ENCODE results near the gene IVNS1ABP. TPM values are rescaled to one million over a fixed set of nuclear protein-coding genes. Genes with fewer than 3 reads are reported as not detected.
"Not testable (repeated sequence)": the region's sequence is repeated elsewhere in the genome, so short reads cannot be mapped to it uniquely, and the experiment has no call there.

The IVNS1ABP gene
- total RNA-seq = 100 to 1,000 TPM in 1 of 2 donors, 10 to 100 TPM in 1; 73.4 to 111 TPM
- polyA plus RNA-seq (ENCODE audit: insufficient read length in 2 of 2) = 100 to 1,000 TPM in 1 of 2 donors, 10 to 100 TPM in 1; 95.1 to 108 TPM
- long read RNA-seq, donor 1, full-length matches to known transcripts = 9 of 43 reads
- long read RNA-seq, donor 1, partial matches to known transcripts = 34 of 43 reads
- long read RNA-seq, donor 1, other reads (novel, unspliced or antisense) = 0 of 43 reads
- long read RNA-seq, donor 2, full-length matches to known transcripts = 1 of 24 reads
- long read RNA-seq, donor 2, partial matches to known transcripts = 23 of 24 reads
- long read RNA-seq, donor 2, other reads (novel, unspliced or antisense) = 0 of 24 reads
- long read RNA-seq, donor 3, full-length matches to known transcripts = 2 of 41 reads
- long read RNA-seq, donor 3, partial matches to known transcripts = 39 of 41 reads
- long read RNA-seq, donor 3, other reads (novel, unspliced or antisense) = 0 of 41 reads
- long read RNA-seq, donor 4, full-length matches to known transcripts = 17 of 96 reads
- long read RNA-seq, donor 4, partial matches to known transcripts = 79 of 96 reads
- long read RNA-seq, donor 4, other reads (novel, unspliced or antisense) = 0 of 96 reads

GRCh38 chr1:185317034-185317885 lies at the start of gene IVNS1ABP:
IVNS1ABP (minus strand) TSS chr1:185317243; CDS start chr1:185309493, 7,750 bp downstream.
- under 1% methylated on average over 67 of the region's 80 CpGs for whole genome bisulfite sequencing (ENCODE audit: insufficient coverage)
- peaks cover 8% of the 10 kb centered on the region for H3K4me1 ChIP-seq (ENCODE audit: control insufficient read depth, insufficient read depth, low read length)
- DNase-seq (ENCODE audit: low read depth in 4 of 6, low spot score in 6 of 6) = peak; percentile 82 to 98 (median 88)
- no peaks in the 10 kb centered on the region for H3K27me3 ChIP-seq (ENCODE audit: control insufficient read depth, insufficient read depth, low read length)
- H3K4me3 ChIP-seq (ENCODE audit: low read depth, low read length) = peak within 1 kb of the TSS; percentile 98
- peak within 1 kb of the TSS; percentile 98 for H3K27ac ChIP-seq (ENCODE audit: low read depth, low read length)
- no peaks in the 10 kb centered on the region for H3K36me3 ChIP-seq (ENCODE audit: control insufficient read depth, insufficient read depth, low read length)
- no peaks in the 10 kb centered on the region for H3K9me3 ChIP-seq (ENCODE audit: control insufficient read depth, insufficient read depth, low read length)

- H3K27me3 ChIP-seq (ENCODE audit: control insufficient read depth, insufficient read depth, low read length) = no peaks in the 10 kb centered on the region
- H3K27ac ChIP-seq (ENCODE audit: low read depth, low read length) = no peak overlapping the region
- H3K4me3 ChIP-seq (ENCODE audit: low read depth, low read length) = no peak overlapping the region
- no peaks in the 10 kb centered on the region for H3K4me1 ChIP-seq (ENCODE audit: control insufficient read depth, insufficient read depth, low read length)
- no CpG with 5 or more reads among the region's 3 CpGs for WGBS (ENCODE audit: insufficient coverage)
- no peak for DNase-seq (ENCODE audit: low read depth in 4 of 6, low spot score in 6 of 6)
- no peaks in the 10 kb centered on the region for H3K36me3 ChIP-seq (ENCODE audit: control insufficient read depth, insufficient read depth, low read length)
- H3K9me3 ChIP-seq (ENCODE audit: control insufficient read depth, insufficient read depth, low read length) = no peaks in the 10 kb centered on the region
Measured at GRCh38 chr1:185365951-185366350, 48.9 kb upstream of the IVNS1ABP start.

- not testable (repeated sequence) for H3K4me3 ChIP-seq (ENCODE audit: low read depth, low read length); H3K27ac ChIP-seq (ENCODE audit: low read depth, low read length); H3K9me3 ChIP-seq (ENCODE audit: control insufficient read depth, insufficient read depth, low read length); H3K36me3 ChIP-seq (ENCODE audit: control insufficient read depth, insufficient read depth, low read length); H3K4me1 ChIP-seq (ENCODE audit: control insufficient read depth, insufficient read depth, low read length); H3K27me3 ChIP-seq (ENCODE audit: control insufficient read depth, insufficient read depth, low read length); DNase-seq (ENCODE audit: low read depth in 4 of 6, low spot score in 6 of 6)
- 60% methylated on average over 1 of the region's 3 CpGs for WGBS (ENCODE audit: insufficient coverage)
Measured at GRCh38 chr1:185364528-185364927, 47.5 kb upstream of the IVNS1ABP start.

GRCh38 chr1:185363205-185363604 lies 46.2 kb upstream of the IVNS1ABP start:
- Histone ChIP-seq H3K4me1 (ENCODE audit: control insufficient read depth, insufficient read depth, low read length) (no peaks in the 10 kb centered on the region), H3K4me3 (ENCODE audit: low read depth, low read length) (no peak overlapping the region), H3K27ac (ENCODE audit: low read depth, low read length) (no peak overlapping the region), H3K27me3 (ENCODE audit: control insufficient read depth, insufficient read depth, low read length) (no peaks in the 10 kb centered on the region), H3K9me3 (ENCODE audit: control insufficient read depth, insufficient read depth, low read length) (no peaks in the 10 kb centered on the region), H3K36me3 (ENCODE audit: control insufficient read depth, insufficient read depth, low read length) (no peaks in the 10 kb centered on the region)
- DNase-seq (ENCODE audit: low read depth in 4 of 6, low spot score in 6 of 6) = no peak

GRCh38 chr1:185360714-185361113 lies 43.7 kb upstream of the IVNS1ABP start:
- H3K36me3 ChIP-seq (ENCODE audit: control insufficient read depth, insufficient read depth, low read length) = no peaks in the 10 kb centered on the region
- no CpG with 5 or more reads among the region's 1 CpG for WGBS (ENCODE audit: insufficient coverage)
- DNase-seq (ENCODE audit: low read depth in 4 of 6, low spot score in 6 of 6) = no peak
- H3K4me3 ChIP-seq (ENCODE audit: low read depth, low read length) = no peak overlapping the region
- H3K27me3 ChIP-seq (ENCODE audit: control insufficient read depth, insufficient read depth, low read length) = no peaks in the 10 kb centered on the region
- no peak overlapping the region for H3K27ac ChIP-seq (ENCODE audit: low read depth, low read length)
- no peaks in the 10 kb centered on the region for H3K4me1 ChIP-seq (ENCODE audit: control insufficient read depth, insufficient read depth, low read length)
- no peaks in the 10 kb centered on the region for H3K9me3 ChIP-seq (ENCODE audit: control insufficient read depth, insufficient read depth, low read length)

- WGBS (ENCODE audit: insufficient coverage) = 74% methylated on average over 3 of the region's 3 CpGs
- no peaks in the 10 kb centered on the region for H3K36me3 ChIP-seq (ENCODE audit: control insufficient read depth, insufficient read depth, low read length)
- H3K4me1 ChIP-seq (ENCODE audit: control insufficient read depth, insufficient read depth, low read length) = no peaks in the 10 kb centered on the region
- no peak overlapping the region for H3K27ac ChIP-seq (ENCODE audit: low read depth, low read length)
- no peaks in the 10 kb centered on the region for H3K27me3 ChIP-seq (ENCODE audit: control insufficient read depth, insufficient read depth, low read length)
- no peak overlapping the region for H3K4me3 ChIP-seq (ENCODE audit: low read depth, low read length)
- DNase-seq (ENCODE audit: low read depth in 4 of 6, low spot score in 6 of 6) = no peak
- H3K9me3 ChIP-seq (ENCODE audit: control insufficient read depth, insufficient read depth, low read length) = no peaks in the 10 kb centered on the region
Measured at GRCh38 chr1:185358957-185359356, 41.9 kb upstream of the IVNS1ABP start.

GRCh38 chr1:185355947-185356346 lies 38.9 kb upstream of the IVNS1ABP start:
- no CpG with 5 or more reads among the region's 2 CpGs for WGBS (ENCODE audit: insufficient coverage)
- H3K36me3 ChIP-seq (ENCODE audit: control insufficient read depth, insufficient read depth, low read length) = no peaks in the 10 kb centered on the region
- H3K4me3 ChIP-seq (ENCODE audit: low read depth, low read length) = no peak overlapping the region
- H3K4me1 ChIP-seq (ENCODE audit: control insufficient read depth, insufficient read depth, low read length) = no peaks in the 10 kb centered on the region
- no peaks in the 10 kb centered on the region for H3K9me3 ChIP-seq (ENCODE audit: control insufficient read depth, insufficient read depth, low read length)
- no peaks in the 10 kb centered on the region for H3K27me3 ChIP-seq (ENCODE audit: control insufficient read depth, insufficient read depth, low read length)
- no peak overlapping the region for H3K27ac ChIP-seq (ENCODE audit: low read depth, low read length)
- DNase-seq (ENCODE audit: low read depth in 4 of 6, low spot score in 6 of 6) = no peak

- DNase-seq (ENCODE audit: low read depth in 4 of 6, low spot score in 6 of 6) = no peak
- Histone ChIP-seq H3K36me3 (ENCODE audit: control insufficient read depth, insufficient read depth, low read length) (no peaks in the 10 kb centered on the region), H3K9me3 (ENCODE audit: control insufficient read depth, insufficient read depth, low read length) (no peaks in the 10 kb centered on the region), H3K27ac (ENCODE audit: low read depth, low read length) (no peak overlapping the region), H3K27me3 (ENCODE audit: control insufficient read depth, insufficient read depth, low read length) (no peaks in the 10 kb centered on the region), H3K4me1 (ENCODE audit: control insufficient read depth, insufficient read depth, low read length) (no peaks in the 10 kb centered on the region), H3K4me3 (ENCODE audit: low read depth, low read length) (no peak overlapping the region)
- WGBS (ENCODE audit: insufficient coverage) = 69% methylated on average over 3 of the region's 4 CpGs
Measured at GRCh38 chr1:185353124-185353523, 36.1 kb upstream of the IVNS1ABP start.

- H3K27ac ChIP-seq (ENCODE audit: low read depth, low read length) = no peak overlapping the region
- DNase-seq (ENCODE audit: low read depth in 4 of 6, low spot score in 6 of 6) = peak in 5 of 6 donors; percentile 4 to 78 (median 17)
Measured at GRCh38 chr1:185351734-185352466, 34.9 kb upstream of the IVNS1ABP start.

More at GRCh38 chr1:185351734-185352466, 34.9 kb upstream of the IVNS1ABP start:
- Histone ChIP-seq H3K4me3 (ENCODE audit: low read depth, low read length) (no peak overlapping the region), H3K36me3 (ENCODE audit: control insufficient read depth, insufficient read depth, low read length) (no peaks in the 10 kb centered on the region), H3K27me3 (ENCODE audit: control insufficient read depth, insufficient read depth, low read length) (no peaks in the 10 kb centered on the region), H3K4me1 (ENCODE audit: control insufficient read depth, insufficient read depth, low read length) (no peaks in the 10 kb centered on the region), H3K9me3 (ENCODE audit: control insufficient read depth, insufficient read depth, low read length) (no peaks in the 10 kb centered on the region)
- WGBS (ENCODE audit: insufficient coverage) = no CpG with 5 or more reads among the region's 2 CpGs

All from spinal cord (tissue), 10 donors.